A673 (cell line): Measurements from ENCODE around the gene MRM2. TPM values are rescaled to one million over a fixed set of nuclear protein-coding genes. Genes with fewer than 3 reads are reported as not detected.

ENCODE experiments used
- BruUV-seq: library from RNA; stranded (reverse); fragments of 400-500 nt; replicated peaks from 2 replicates; lab custom pipeline; 2021; lab: Mats Ljungman, UMichigan
- CTCF ChIA-PET: fragments of 300-600 bp; sonication (Branson Sonifier 250); formaldehyde crosslinking; loops from one replicate; lab custom pipeline; 2022; ENCODE audit warnings: antibody characterized with exemption; lab: Charles Lee
- POLR2A ChIA-PET: fragments of 300-600 bp; sonication (Branson Sonifier 250); formaldehyde crosslinking; loops from one replicate; lab custom pipeline; 2022; ENCODE audit warnings: antibody characterized with exemption; ENCODE audit not compliant: low non-redundant PET; lab: Charles Lee
- DNase-seq: peaks from one replicate; pipeline ENCODE4 v3.0.0-alpha.2; 2015; ENCODE audit warnings: low spot score
- H3K27ac ChIP-seq: fragments of 200-600 bp; sonication (generic); 2 replicates; pipeline ENCODE4 v1.5.1; 2016; ENCODE audit warnings: mixed run types, low read depth, mild to moderate bottlenecking, mixed read lengths, antibody characterized with exemption, low read length; ENCODE audit not compliant: poor library complexity, severe bottlenecking
- H3K27me3 ChIP-seq: fragments of 200-600 bp; sonication (generic); replicated peaks from 2 replicates; pipeline ENCODE4 v1.6.1; 2017; ENCODE audit warnings: mixed run types, low read depth, mild to moderate bottlenecking, mixed read lengths, antibody characterized with exemption, low read length; ENCODE audit not compliant: insufficient read depth, poor library complexity
- H3K36me3 ChIP-seq: fragments of 200-600 bp; sonication (generic); 2 replicates; pipeline ENCODE4 v1.6.1; 2016; ENCODE audit warnings: mixed run types, mild to moderate bottlenecking, mixed read lengths, antibody characterized with exemption, low read length; ENCODE audit not compliant: insufficient read depth, poor library complexity, severe bottlenecking
- H3K4me1 ChIP-seq: fragments of 200-600 bp; sonication (generic); 2 replicates; pipeline ENCODE4 v1.6.1; 2017; ENCODE audit warnings: mixed run types, mild to moderate bottlenecking, mixed read lengths, antibody characterized with exemption, low read length; ENCODE audit not compliant: insufficient read depth, poor library complexity, severe bottlenecking
- H3K4me3 ChIP-seq: fragments of 200-600 bp; sonication (generic); 2 replicates; pipeline ENCODE4 v1.5.1; 2016; ENCODE audit warnings: low read depth, mixed run types, mild to moderate bottlenecking, mixed read lengths, low read length; ENCODE audit not compliant: poor library complexity, severe bottlenecking
- H3K9me3 ChIP-seq: fragments of 200-600 bp; sonication (generic); 2 replicates; pipeline ENCODE4 v1.6.1; 2016; ENCODE audit warnings: mixed run types, low read depth, mild to moderate bottlenecking, mixed read lengths, antibody characterized with exemption, low read length; ENCODE audit not compliant: poor library complexity, severe bottlenecking
- EZH2 ChIP-seq: fragments of 200-600 bp; sonication (generic); IDR thresholded peaks from 2 replicates; pipeline ENCODE4 v1.6.1; 2017; ENCODE audit warnings: borderline replicate concordance, low read depth, mild to moderate bottlenecking, mixed read lengths, antibody characterized with exemption, low read length; ENCODE audit not compliant: poor library complexity, severe bottlenecking
- intact Hi-C: fragments of 100-400 bp; cut with micrococcal nuclease; formaldehyde crosslinking; loops from one replicate; pipeline ENCODE4 v1.10.0; 2022; ENCODE audit not compliant: unreplicated experiment
- total RNA-seq: library from RNA; stranded (reverse); gene quantifications from 2 replicates; pipeline ENCODE4 v1.2.3, GENCODE V29; 2021
- TF ChIP-seq, protein P1 (sequence below): fragments of 300-800, 200-600 bp; sonication (generic); conservative IDR thresholded peaks from 2 replicates; pipeline ENCODE4 v1.5.1; 2017; ENCODE audit warnings: low read depth, mild to moderate bottlenecking, antibody characterized with exemption, low read length, moderate library complexity, mixed read lengths

MRM2 gene
- total RNA-seq, 1 experiment from 2014 or later: 50.4 TPM

DNA sequence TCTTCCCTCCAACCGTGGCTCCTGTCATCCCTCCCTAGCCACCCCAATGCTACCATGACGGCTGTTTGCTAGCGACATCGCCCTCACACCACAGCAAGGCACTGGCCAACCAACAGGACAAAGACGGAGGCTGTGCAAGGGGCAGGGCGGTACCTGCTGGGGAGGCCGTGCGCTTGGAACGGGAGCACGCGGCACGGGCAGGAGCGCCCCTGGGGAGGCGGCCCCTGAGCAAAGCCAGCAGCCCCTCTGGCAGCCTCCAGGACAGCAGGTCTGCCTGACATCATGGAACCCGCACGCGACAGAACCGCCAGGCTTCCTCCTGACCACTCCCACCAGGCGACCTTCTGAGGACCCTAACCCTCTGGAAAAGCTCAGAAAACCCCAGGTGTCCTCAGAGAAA lies 22.0 kb downstream of the MRM2 start:
- Histone ChIP-seq H3K27ac (no peak overlapping the region), H3K9me3 (no peaks in the 10 kb centered on the region), H3K27me3 (no peaks in the 10 kb centered on the region), H3K4me1 (no peaks in the 10 kb centered on the region), H3K36me3 (peaks cover 50% of the 10 kb centered on the region), H3K4me3 (no peak overlapping the region)
- intact Hi-C loops: no loop called here
- CTCF ChIA-PET: no interaction called here
- BruUV-seq: no TSS peak
- POLR2A ChIA-PET: interaction anchor here (0.6 kb wide), 1 partner anchor 833 kb away, joined by 4 read pairs; no protein-coding TSS in a partner anchor
- DNase-seq: no peak
- TF ChIP-seq, protein P1, sequence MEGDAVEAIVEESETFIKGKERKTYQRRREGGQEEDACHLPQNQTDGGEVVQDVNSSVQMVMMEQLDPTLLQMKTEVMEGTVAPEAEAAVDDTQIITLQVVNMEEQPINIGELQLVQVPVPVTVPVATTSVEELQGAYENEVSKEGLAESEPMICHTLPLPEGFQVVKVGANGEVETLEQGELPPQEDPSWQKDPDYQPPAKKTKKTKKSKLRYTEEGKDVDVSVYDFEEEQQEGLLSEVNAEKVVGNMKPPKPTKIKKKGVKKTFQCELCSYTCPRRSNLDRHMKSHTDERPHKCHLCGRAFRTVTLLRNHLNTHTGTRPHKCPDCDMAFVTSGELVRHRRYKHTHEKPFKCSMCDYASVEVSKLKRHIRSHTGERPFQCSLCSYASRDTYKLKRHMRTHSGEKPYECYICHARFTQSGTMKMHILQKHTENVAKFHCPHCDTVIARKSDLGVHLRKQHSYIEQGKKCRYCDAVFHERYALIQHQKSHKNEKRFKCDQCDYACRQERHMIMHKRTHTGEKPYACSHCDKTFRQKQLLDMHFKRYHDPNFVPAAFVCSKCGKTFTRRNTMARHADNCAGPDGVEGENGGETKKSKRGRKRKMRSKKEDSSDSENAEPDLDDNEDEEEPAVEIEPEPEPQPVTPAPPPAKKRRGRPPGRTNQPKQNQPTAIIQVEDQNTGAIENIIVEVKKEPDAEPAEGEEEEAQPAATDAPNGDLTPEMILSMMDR: no peak

DNA sequence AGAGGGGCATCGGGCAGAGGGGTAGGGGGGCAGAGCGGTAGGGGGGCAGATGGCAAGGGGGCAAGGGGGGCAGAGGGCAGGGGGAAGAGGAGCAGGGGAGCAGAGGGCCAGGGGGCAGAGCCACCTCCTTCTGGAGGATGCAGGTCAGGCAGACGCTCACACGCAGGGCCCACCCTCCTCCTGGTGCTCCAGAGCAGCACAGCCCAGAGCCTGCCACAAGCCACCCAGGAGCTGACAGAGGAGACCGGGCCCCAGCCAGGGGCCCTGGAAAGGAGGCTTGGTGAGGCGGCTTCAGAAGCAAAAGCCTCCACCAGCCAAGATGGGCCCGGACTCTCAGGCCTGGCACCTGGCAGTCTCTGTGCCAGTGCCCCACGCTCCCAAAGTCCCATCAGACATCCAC lies 22.4 kb downstream of the MRM2 start:
- DNase-seq: no peak
- Histone ChIP-seq H3K4me3 (no peak overlapping the region), H3K27me3 (no peaks in the 10 kb centered on the region), H3K9me3 (no peaks in the 10 kb centered on the region), H3K4me1 (no peaks in the 10 kb centered on the region), H3K27ac (no peak overlapping the region), H3K36me3 (peaks cover 45% of the 10 kb centered on the region)
- TF ChIP-seq, protein P1: no peak
- TF ChIP-seq EZH2: no peak
- CTCF ChIA-PET: interaction anchor here (0.5 to 0.8 kb wide), 2 partner anchors 59 to 1035 kb away, joined by 5 to 8 read pairs; no protein-coding TSS in a partner anchor
- BruUV-seq: no TSS peak
- intact Hi-C loops: no loop called here
- POLR2A ChIA-PET: interaction anchor here (0.6 kb wide), 1 partner anchor 833 kb away, joined by 4 read pairs; no protein-coding TSS in a partner anchor

DNA sequence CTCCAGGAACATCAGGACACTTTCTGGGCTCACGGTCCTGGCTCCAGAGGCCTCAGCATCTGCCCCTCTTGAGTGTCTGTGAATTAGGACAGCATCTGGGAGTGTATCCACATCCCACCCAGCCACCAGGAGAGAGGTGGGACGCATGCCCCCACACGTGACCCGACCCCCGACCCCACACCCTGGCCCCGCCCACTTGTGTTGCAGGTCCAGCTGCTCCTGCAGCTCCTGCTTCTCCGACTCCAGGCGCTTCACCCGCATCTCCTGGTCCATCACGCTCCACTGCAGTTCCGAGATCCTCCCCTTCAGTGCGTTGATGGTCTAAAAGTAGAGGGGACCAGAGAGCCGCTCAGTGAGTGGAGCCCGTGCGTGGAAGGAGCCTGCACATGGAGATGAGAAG lies 22.9 kb downstream of the MRM2 start:
- no TSS peak for BruUV-seq
- Histone ChIP-seq H3K4me3 (no peak overlapping the region), H3K27ac (no peak overlapping the region), H3K36me3 (peaks cover 41% of the 10 kb centered on the region), H3K27me3 (no peaks in the 10 kb centered on the region), H3K4me1 (no peaks in the 10 kb centered on the region), H3K9me3 (no peaks in the 10 kb centered on the region)
- intact Hi-C loops: no loop called here
- no peak for TF ChIP-seq EZH2
- TF ChIP-seq, protein P1: no peak
- POLR2A ChIA-PET: no interaction called here
- no peak for DNase-seq
- CTCF ChIA-PET: interaction anchor here (0.5 to 0.8 kb wide), 2 partner anchors 59 to 1035 kb away, joined by 5 to 8 read pairs; no protein-coding TSS in a partner anchor
